ENCODE measurements around the gene FMN1. TPM values are rescaled to one million over a fixed set of nuclear protein-coding genes. Genes with fewer than 3 reads are reported as not detected.

Gene FMN1
- polyA plus RNA-seq, 3 donors: 0.28 to 3.7 (median 0.34) TPM

DNA sequence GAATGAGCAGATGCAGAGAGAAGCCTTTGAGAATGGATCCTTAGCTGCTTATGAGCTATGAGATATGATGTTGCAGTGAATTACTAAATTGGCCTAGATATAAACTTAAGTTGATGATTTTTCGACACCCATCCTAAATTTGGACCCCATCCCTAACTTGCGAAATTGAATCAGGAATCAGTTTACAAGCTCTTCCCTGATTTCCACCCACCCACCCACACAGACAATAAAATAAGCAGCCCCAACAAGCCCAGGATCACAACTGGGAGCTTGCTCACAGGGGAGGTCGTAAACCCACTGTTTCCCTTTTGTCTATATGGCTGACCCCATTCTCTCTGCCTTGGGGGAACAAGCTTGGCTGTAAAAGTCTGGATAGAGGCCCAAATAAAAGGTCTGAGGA lies 419.4 kb downstream of the FMN1 start:
- Histone ChIP-seq H2AFZ (ENCODE audit: insufficient read depth, low read depth, low read length, poor library complexity, severe bottlenecking) (no peak overlapping the region), H3K4me3 (replicated peaks in 1 of 3; ENCODE audit: low read depth in 2 of 3, low read length in 3 of 3) (no peak overlapping the region), H3K9me3 (replicated peaks in 1 of 2; ENCODE audit: control insufficient read depth in 1 of 2, insufficient read depth in 1 of 2, low read length in 2 of 2) (peaks cover 0 to 7% of the 10 kb centered on the region in 2 donors), H3K4me1 (ENCODE audit: control insufficient read depth in 1 of 2, insufficient read depth in 2 of 2, low read length in 2 of 2) (no peaks in the 10 kb centered on the region), H3K36me3 (replicated peaks in 1 of 2; ENCODE audit: control insufficient read depth in 1 of 2, insufficient read depth in 2 of 2, low read length in 2 of 2) (peaks cover 6 to 22% of the 10 kb centered on the region in 2 donors), H3K79me2 (ENCODE audit: insufficient read depth, low read length) (no peaks in the 10 kb centered on the region), H3K4me2 (replicated peaks; ENCODE audit: extremely low read depth, low read length, poor library complexity, severe bottlenecking) (no peak overlapping the region), H3K27me3 (ENCODE audit: control insufficient read depth in 2 of 2, insufficient read depth in 2 of 2, low read length in 2 of 2) (no peaks in the 10 kb centered on the region), H3K27ac (ENCODE audit: low read depth in 1 of 2, low read length in 2 of 2) (no peak overlapping the region), H3K9ac (ENCODE audit: insufficient read depth, low read length, poor library complexity, severe bottlenecking) (no peak overlapping the region), H4K20me1 (ENCODE audit: insufficient read depth, low read length) (no peaks in the 10 kb centered on the region)
- TF ChIP-seq, protein P1, sequence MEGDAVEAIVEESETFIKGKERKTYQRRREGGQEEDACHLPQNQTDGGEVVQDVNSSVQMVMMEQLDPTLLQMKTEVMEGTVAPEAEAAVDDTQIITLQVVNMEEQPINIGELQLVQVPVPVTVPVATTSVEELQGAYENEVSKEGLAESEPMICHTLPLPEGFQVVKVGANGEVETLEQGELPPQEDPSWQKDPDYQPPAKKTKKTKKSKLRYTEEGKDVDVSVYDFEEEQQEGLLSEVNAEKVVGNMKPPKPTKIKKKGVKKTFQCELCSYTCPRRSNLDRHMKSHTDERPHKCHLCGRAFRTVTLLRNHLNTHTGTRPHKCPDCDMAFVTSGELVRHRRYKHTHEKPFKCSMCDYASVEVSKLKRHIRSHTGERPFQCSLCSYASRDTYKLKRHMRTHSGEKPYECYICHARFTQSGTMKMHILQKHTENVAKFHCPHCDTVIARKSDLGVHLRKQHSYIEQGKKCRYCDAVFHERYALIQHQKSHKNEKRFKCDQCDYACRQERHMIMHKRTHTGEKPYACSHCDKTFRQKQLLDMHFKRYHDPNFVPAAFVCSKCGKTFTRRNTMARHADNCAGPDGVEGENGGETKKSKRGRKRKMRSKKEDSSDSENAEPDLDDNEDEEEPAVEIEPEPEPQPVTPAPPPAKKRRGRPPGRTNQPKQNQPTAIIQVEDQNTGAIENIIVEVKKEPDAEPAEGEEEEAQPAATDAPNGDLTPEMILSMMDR (IDR thresholded peaks at IDR 0.05): no peak
- intact Hi-C loops (cut with micrococcal nuclease): no loop called here
- Mint-ChIP-seq H3K36me3 (peaks cover 11 to 21% of the 10 kb centered on the region in 2 donors), H3K4me1 (no peaks in the 10 kb centered on the region), H3K27me3 (ENCODE audit: low read depth in 3 of 3) (peaks cover 0 to 8% (median 2%) of the 10 kb centered on the region in 3 donors), H3K9me3 (peaks cover 0 to 4% (median under 1%) of the 10 kb centered on the region in 7 donors), H3K4me3 (no peak overlapping the region), H3K27ac (no peak overlapping the region)
- no peak for DNase-seq
- 100% methylated on average over 1 of the region's 3 CpGs for WGBS (ENCODE audit: insufficient coverage)

DNA sequence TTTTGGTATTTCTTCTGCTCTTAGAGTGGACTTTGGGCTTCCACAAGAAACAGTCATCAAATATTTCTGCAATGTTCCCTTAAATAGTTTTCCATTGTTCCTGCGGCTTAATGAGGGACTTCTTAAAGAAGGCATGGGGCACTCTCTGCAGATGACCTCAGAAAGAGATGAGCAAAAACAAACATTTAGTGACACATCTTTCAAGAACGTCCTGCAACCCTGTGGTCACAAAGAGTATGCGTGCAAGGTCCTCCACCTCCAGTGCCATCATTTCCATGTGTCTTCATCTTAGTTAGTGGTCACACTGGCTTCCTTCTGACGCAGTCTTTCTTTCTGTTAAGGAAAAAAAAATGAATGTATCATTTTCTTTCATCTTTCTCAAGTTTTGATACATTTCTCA lies 420.5 kb downstream of the FMN1 start:
- Histone ChIP-seq H4K20me1 (ENCODE audit: insufficient read depth, low read length) (no peaks in the 10 kb centered on the region), H2AFZ (ENCODE audit: insufficient read depth, low read depth, low read length, poor library complexity, severe bottlenecking) (no peak overlapping the region), H3K79me2 (ENCODE audit: insufficient read depth, low read length) (no peaks in the 10 kb centered on the region), H3K4me2 (replicated peaks; ENCODE audit: extremely low read depth, low read length, poor library complexity, severe bottlenecking) (no peak overlapping the region), H3K9me3 (replicated peaks in 1 of 2; ENCODE audit: control insufficient read depth in 1 of 2, insufficient read depth in 1 of 2, low read length in 2 of 2) (peaks cover 0 to 3% of the 10 kb centered on the region in 2 donors), H3K9ac (ENCODE audit: insufficient read depth, low read length, poor library complexity, severe bottlenecking) (no peak overlapping the region), H3K4me1 (ENCODE audit: control insufficient read depth in 1 of 2, insufficient read depth in 2 of 2, low read length in 2 of 2) (no peaks in the 10 kb centered on the region), H3K27ac (ENCODE audit: low read depth in 1 of 2, low read length in 2 of 2) (no peak overlapping the region), H3K4me3 (replicated peaks in 1 of 3; ENCODE audit: low read depth in 2 of 3, low read length in 3 of 3) (no peak overlapping the region), H3K36me3 (replicated peaks in 1 of 2; ENCODE audit: control insufficient read depth in 1 of 2, insufficient read depth in 2 of 2, low read length in 2 of 2) (peaks cover 6 to 22% of the 10 kb centered on the region in 2 donors), H3K27me3 (ENCODE audit: control insufficient read depth in 2 of 2, insufficient read depth in 2 of 2, low read length in 2 of 2) (no peaks in the 10 kb centered on the region)
- 81% methylated on average over 3 of the region's 4 CpGs for WGBS (ENCODE audit: insufficient coverage)
- TF ChIP-seq, protein P1 (IDR thresholded peaks at IDR 0.05): no peak
- Mint-ChIP-seq H3K4me3 (no peak overlapping the region), H3K36me3 (peaks cover 11 to 21% of the 10 kb centered on the region in 2 donors), H3K9me3 (peaks cover 0 to 4% (median 1%) of the 10 kb centered on the region in 7 donors), H3K27me3 (ENCODE audit: low read depth in 3 of 3) (peaks cover 0 to 10% (median 2%) of the 10 kb centered on the region in 3 donors), H3K4me1 (no peaks in the 10 kb centered on the region), H3K27ac (no peak overlapping the region)
- DNase-seq: no peak
- intact Hi-C loops (cut with micrococcal nuclease): no loop called here
